Measurements from ENCODE around the gene ZNF189.

Gene ZNF189

DNA sequence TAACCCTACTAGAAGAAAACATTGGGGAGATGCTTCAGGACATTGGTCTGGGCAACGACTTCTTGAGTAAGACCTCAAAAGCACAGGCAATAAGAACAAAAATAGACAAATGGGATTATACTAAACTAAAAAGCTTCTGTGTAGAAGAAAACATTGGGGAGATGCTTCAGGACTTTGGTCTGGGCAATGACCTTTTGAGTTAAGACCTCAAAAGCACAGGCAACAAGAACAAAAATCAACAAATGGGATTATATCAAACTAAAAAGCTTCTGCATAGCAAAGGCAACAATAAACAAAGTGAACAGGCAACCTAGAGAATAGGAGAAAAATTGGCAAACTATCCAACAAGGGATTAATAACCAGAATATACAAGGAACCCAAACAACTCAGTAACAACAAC, 4.0 kb upstream of the ZNF189 start:
- Histone ChIP-seq H3K27me3 (ENCODE audit: control insufficient read depth in 5 of 5, insufficient read depth in 4 of 5, low read length in 5 of 5) (no peaks in the 10 kb centered on the region), H3K4me1 (ENCODE audit: control insufficient read depth in 5 of 5, insufficient read depth in 5 of 5, low read length in 5 of 5) (peaks cover 3 to 22% (median 19%) of the 10 kb centered on the region in 5 donors), H3K27ac (ENCODE audit: low read depth, low read length) (no peak overlapping the region), H3K36me3 (ENCODE audit: control insufficient read depth in 5 of 5, insufficient read depth in 5 of 5, low read length in 5 of 5) (peaks cover 8 to 21% (median 11%) of the 10 kb centered on the region in 5 donors), H3K4me3 (ENCODE audit: low read depth in 1 of 5, low read length in 5 of 5) (no peak overlapping the region), H3K9ac (ENCODE audit: low read length in 5 of 5) (no peak overlapping the region), H3K9me3 (ENCODE audit: control insufficient read depth in 5 of 5, low read length in 5 of 5) (peaks cover 0 to 6% (median 3%) of the 10 kb centered on the region in 5 donors)

DNA sequence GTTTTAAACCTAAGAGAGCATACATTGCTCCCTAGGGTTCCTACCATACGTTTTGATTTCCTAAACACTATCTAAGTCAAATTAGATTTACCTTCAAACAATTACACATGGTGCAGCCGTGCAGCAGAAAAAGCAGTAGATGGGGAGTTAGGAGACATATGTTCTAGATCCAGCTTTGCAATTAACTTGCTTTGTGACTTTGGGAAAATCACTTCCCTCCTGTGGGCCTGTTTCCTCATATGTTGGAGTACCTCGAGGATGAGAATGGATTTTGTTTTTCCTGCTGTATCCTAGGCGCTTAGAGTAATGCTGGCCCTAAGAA, 944 bp upstream of the ZNF189 start:
- H3K27ac ChIP-seq (ENCODE audit: low read depth, low read length) = peak overlapping the region; percentile 93
- peaks cover 25 to 28% (median 27%) of the 10 kb centered on the region in 5 donors for H3K36me3 ChIP-seq (ENCODE audit: control insufficient read depth in 5 of 5, insufficient read depth in 5 of 5, low read length in 5 of 5)
- H3K4me1 ChIP-seq (ENCODE audit: control insufficient read depth in 5 of 5, insufficient read depth in 5 of 5, low read length in 5 of 5) = peaks cover 6 to 34% (median 31%) of the 10 kb centered on the region in 5 donors
- H3K4me3 ChIP-seq (ENCODE audit: low read depth in 1 of 5, low read length in 5 of 5) = peak overlapping the region; percentile 73 to 99 (median 91)
- H3K9me3 ChIP-seq (ENCODE audit: control insufficient read depth in 5 of 5, low read length in 5 of 5) = peaks cover 0 to 7% (median 3%) of the 10 kb centered on the region in 5 donors
- H3K27me3 ChIP-seq (ENCODE audit: control insufficient read depth in 5 of 5, insufficient read depth in 4 of 5, low read length in 5 of 5) = no peaks in the 10 kb centered on the region
- H3K9ac ChIP-seq (ENCODE audit: low read length in 5 of 5) = peak overlapping the region; percentile 71 to 91 (median 87)

DNA sequence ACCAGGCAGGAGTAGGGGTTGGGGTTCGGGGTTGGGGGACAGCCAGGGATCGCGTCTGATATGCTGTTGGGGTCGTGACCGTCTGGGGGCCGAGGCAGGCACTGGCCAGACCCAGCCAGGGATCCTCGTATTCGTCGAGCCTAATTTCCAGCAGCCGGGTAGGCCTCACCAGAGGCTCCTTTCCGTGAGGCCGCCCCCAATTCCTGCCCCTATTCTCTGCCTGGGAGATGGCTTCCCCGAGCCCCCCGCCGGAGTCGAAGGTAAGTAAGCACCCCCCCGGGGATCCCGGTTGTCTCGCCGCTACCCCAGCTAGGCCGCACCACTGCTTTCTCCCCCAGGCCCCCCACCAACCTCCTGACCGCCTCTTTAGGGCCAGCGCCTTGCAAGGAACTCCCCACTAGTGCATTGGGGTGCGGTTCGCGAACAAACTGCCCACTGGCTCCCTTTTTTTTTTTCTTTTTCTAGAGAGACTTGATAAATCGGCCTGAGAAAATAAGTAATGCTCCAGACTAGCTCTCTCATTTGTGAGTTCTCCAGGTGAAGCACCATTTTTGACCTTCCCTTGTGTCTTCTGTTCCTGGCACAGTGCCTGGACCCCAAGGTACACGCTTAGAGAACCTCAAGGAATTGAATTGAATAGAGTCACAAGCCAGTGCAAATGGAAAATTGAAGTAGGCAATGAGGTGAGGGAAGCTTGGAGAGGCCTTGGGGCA, 435 bp downstream of the ZNF189 start:
- H3K36me3 ChIP-seq (ENCODE audit: control insufficient read depth in 5 of 5, insufficient read depth in 5 of 5, low read length in 5 of 5) = peaks cover 36 to 42% (median 40%) of the 10 kb centered on the region in 5 donors
- H3K27me3 ChIP-seq (ENCODE audit: control insufficient read depth in 5 of 5, insufficient read depth in 4 of 5, low read length in 5 of 5) = no peaks in the 10 kb centered on the region
- H3K4me3 ChIP-seq (ENCODE audit: low read depth in 1 of 5, low read length in 5 of 5) = peak overlapping the region; percentile 73 to 93 (median 86)
- peak overlapping the region; percentile 83 to 98 (median 96) for H3K9ac ChIP-seq (ENCODE audit: low read length in 5 of 5)
- H3K4me1 ChIP-seq (ENCODE audit: control insufficient read depth in 5 of 5, insufficient read depth in 5 of 5, low read length in 5 of 5) = peaks cover 6 to 34% (median 31%) of the 10 kb centered on the region in 5 donors
- H3K9me3 ChIP-seq (ENCODE audit: control insufficient read depth in 5 of 5, low read length in 5 of 5) = peaks cover 9 to 15% (median 11%) of the 10 kb centered on the region in 5 donors
- H3K27ac ChIP-seq (ENCODE audit: low read depth, low read length) = peak overlapping the region; percentile 92

DNA sequence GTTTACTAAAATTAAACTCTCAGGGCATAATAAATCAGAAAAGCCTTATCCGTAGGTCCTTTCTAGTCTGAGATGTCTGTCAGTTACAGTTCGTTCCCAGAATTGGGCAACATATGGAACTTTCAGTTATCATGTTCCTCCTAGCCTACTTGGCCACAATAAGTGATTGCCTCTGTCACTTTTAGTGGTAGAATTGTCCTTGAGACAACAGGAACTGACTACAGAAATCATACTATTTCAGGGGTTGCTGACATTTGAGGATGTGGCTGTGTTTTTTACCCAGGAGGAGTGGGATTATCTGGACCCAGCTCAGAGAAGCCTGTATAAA, 956 bp downstream of the ZNF189 start:
- Histone ChIP-seq H3K27me3 (ENCODE audit: control insufficient read depth in 5 of 5, insufficient read depth in 4 of 5, low read length in 5 of 5) (no peaks in the 10 kb centered on the region), H3K27ac (ENCODE audit: low read depth, low read length) (peak overlapping the region; percentile 92), H3K4me1 (ENCODE audit: control insufficient read depth in 5 of 5, insufficient read depth in 5 of 5, low read length in 5 of 5) (peaks cover 6 to 34% (median 31%) of the 10 kb centered on the region in 5 donors), H3K36me3 (ENCODE audit: control insufficient read depth in 5 of 5, insufficient read depth in 5 of 5, low read length in 5 of 5) (peaks cover 41 to 47% (median 43%) of the 10 kb centered on the region in 5 donors), H3K9me3 (ENCODE audit: control insufficient read depth in 5 of 5, low read length in 5 of 5) (peaks cover 9 to 19% (median 11%) of the 10 kb centered on the region in 5 donors), H3K9ac (ENCODE audit: low read length in 5 of 5) (peak overlapping the region; percentile 83 to 98 (median 96)), H3K4me3 (ENCODE audit: low read depth in 1 of 5, low read length in 5 of 5) (peak overlapping the region; percentile 73 to 93 (median 86))

DNA sequence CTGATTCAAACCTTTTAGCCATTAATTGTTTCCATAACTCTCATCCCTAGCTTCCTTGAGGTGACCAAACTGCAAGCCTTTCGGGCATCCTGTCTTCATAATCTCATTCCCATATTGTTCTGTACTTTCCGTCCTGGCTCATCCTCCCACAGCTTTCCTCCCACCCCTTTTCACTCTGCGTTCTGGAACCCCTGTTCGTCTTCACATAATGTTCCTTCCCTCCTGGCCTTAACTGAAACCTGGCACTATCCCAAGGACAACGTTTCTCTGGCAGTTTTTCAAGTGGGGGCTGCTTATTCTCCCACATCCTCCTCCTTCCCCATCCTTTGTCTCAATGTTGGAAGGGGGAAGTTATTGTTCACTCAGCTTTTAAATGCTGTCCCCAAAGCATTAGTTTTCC, 1.5 kb downstream of the ZNF189 start:
- Histone ChIP-seq H3K27ac (ENCODE audit: low read depth, low read length) (peak overlapping the region; percentile 92), H3K9ac (ENCODE audit: low read length in 5 of 5) (peak overlapping the region; percentile 22 to 98 (median 96)), H3K9me3 (ENCODE audit: control insufficient read depth in 5 of 5, low read length in 5 of 5) (peaks cover 11 to 22% (median 15%) of the 10 kb centered on the region in 5 donors), H3K4me3 (ENCODE audit: low read depth in 1 of 5, low read length in 5 of 5) (peak overlapping the region; percentile 73 to 93 (median 86)), H3K4me1 (ENCODE audit: control insufficient read depth in 5 of 5, insufficient read depth in 5 of 5, low read length in 5 of 5) (peaks cover 6 to 34% (median 31%) of the 10 kb centered on the region in 5 donors), H3K27me3 (ENCODE audit: control insufficient read depth in 5 of 5, insufficient read depth in 4 of 5, low read length in 5 of 5) (no peaks in the 10 kb centered on the region), H3K36me3 (ENCODE audit: control insufficient read depth in 5 of 5, insufficient read depth in 5 of 5, low read length in 5 of 5) (peaks cover 47 to 52% (median 48%) of the 10 kb centered on the region in 5 donors)

DNA sequence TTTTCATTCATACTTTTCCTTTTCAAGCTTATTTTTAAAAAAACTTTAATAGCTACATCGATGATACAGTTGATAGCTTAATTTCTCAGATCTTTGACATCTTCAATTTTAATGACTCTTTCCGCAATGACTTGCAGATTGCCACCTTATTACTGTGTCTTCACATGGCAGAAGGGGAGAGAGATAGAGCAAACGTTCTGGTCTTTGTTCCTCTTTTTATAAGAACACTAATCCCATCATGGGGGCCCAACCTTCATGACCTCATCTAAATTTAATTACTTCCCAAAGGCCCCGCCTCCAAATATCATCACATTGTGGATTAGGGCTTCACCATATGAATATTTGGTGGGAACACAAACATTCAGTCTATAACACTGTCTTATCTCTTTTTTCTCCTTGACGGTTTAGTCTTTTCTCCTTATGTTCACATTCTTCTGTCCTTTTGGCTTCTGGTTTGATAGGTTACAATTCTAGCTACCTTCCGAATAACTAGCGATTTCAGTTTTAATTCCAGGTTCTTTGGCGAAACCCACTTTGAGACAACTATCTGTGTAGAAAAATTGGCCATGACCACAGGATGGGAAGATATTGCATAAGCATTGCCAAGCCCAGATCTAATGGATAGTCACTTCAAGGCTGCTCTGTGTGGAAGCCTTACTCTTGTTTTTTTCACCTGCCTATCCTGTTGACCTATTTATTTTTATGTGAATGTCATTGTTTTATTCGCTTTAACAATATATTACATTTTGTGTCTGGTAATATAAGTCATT, 5.0 kb downstream of the ZNF189 start:
- H3K4me3 ChIP-seq (ENCODE audit: low read depth in 1 of 5, low read length in 5 of 5) = peak overlapping the region in 4 of 5 donors; percentile 1 to 32 (median 12)
- peaks cover 9 to 23% (median 17%) of the 10 kb centered on the region in 5 donors for H3K4me1 ChIP-seq (ENCODE audit: control insufficient read depth in 5 of 5, insufficient read depth in 5 of 5, low read length in 5 of 5)
- H3K9me3 ChIP-seq (ENCODE audit: control insufficient read depth in 5 of 5, low read length in 5 of 5) = peaks cover 32 to 57% (median 49%) of the 10 kb centered on the region in 5 donors
- H3K9ac ChIP-seq (ENCODE audit: low read length in 5 of 5) = no peak overlapping the region
- peaks cover 76 to 86% (median 81%) of the 10 kb centered on the region in 5 donors for H3K36me3 ChIP-seq (ENCODE audit: control insufficient read depth in 5 of 5, insufficient read depth in 5 of 5, low read length in 5 of 5)
- H3K27ac ChIP-seq (ENCODE audit: low read depth, low read length) = no peak overlapping the region
- peaks cover 0 to 2% (median 0%) of the 10 kb centered on the region in 5 donors for H3K27me3 ChIP-seq (ENCODE audit: control insufficient read depth in 5 of 5, insufficient read depth in 4 of 5, low read length in 5 of 5)

DNA sequence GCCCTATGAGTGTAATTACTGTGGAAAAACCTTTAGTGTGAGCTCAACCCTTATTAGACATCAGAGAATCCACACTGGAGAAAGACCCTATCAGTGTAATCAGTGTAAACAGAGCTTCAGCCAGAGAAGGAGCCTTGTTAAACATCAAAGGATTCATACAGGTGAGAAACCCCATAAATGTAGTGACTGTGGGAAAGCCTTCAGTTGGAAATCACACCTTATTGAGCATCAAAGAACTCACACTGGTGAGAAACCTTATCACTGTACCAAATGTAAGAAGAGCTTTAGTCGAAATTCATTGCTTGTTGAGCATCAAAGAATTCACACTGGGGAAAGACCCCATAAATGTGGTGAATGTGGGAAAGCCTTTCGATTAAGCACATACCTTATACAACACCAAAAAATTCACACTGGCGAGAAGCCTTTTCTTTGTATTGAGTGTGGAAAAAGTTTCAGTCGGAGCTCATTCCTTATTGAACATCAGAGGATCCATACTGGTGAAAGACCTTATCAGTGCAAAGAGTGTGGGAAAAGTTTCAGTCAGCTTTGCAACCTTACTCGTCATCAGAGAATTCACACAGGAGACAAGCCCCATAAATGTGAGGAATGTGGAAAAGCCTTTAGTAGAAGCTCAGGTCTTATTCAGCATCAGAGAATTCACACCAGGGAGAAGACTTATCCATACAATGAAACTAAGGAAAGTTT, 9.9 kb downstream of the ZNF189 start:
- Histone ChIP-seq H3K4me3 (ENCODE audit: low read depth in 1 of 5, low read length in 5 of 5) (peak overlapping the region; percentile 6 to 61 (median 41)), H3K27ac (ENCODE audit: low read depth, low read length) (no peak overlapping the region), H3K9ac (ENCODE audit: low read length in 5 of 5) (peak overlapping the region in 1 of 5 donors; percentile 12), H3K27me3 (ENCODE audit: control insufficient read depth in 5 of 5, insufficient read depth in 4 of 5, low read length in 5 of 5) (peaks cover 0 to 4% (median 0%) of the 10 kb centered on the region in 5 donors), H3K4me1 (ENCODE audit: control insufficient read depth in 5 of 5, insufficient read depth in 5 of 5, low read length in 5 of 5) (peaks cover 0 to 9% (median 0%) of the 10 kb centered on the region in 5 donors), H3K9me3 (ENCODE audit: control insufficient read depth in 5 of 5, low read length in 5 of 5) (peaks cover 59 to 91% (median 86%) of the 10 kb centered on the region in 5 donors), H3K36me3 (ENCODE audit: control insufficient read depth in 5 of 5, insufficient read depth in 5 of 5, low read length in 5 of 5) (peaks cover 47 to 61% (median 58%) of the 10 kb centered on the region in 5 donors)

DNA sequence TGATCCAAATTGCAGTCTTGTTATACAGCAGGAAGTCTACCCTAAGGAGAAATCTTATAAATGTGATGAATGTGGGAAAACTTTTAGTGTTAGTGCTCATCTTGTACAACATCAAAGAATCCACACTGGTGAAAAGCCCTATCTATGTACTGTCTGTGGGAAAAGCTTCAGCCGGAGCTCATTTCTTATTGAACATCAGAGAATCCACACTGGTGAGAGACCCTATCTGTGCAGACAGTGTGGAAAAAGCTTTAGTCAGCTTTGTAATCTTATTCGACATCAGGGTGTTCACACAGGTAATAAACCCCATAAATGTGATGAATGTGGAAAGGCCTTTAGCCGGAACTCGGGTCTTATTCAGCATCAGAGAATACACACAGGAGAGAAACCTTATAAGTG, 10.4 kb downstream of the ZNF189 start:
- H3K9me3 ChIP-seq (ENCODE audit: control insufficient read depth in 5 of 5, low read length in 5 of 5) = peaks cover 57 to 90% (median 85%) of the 10 kb centered on the region in 5 donors
- H3K4me3 ChIP-seq (ENCODE audit: low read depth in 1 of 5, low read length in 5 of 5) = peak overlapping the region; percentile 6 to 61 (median 41)
- peaks cover 41 to 56% (median 53%) of the 10 kb centered on the region in 5 donors for H3K36me3 ChIP-seq (ENCODE audit: control insufficient read depth in 5 of 5, insufficient read depth in 5 of 5, low read length in 5 of 5)

DNA sequence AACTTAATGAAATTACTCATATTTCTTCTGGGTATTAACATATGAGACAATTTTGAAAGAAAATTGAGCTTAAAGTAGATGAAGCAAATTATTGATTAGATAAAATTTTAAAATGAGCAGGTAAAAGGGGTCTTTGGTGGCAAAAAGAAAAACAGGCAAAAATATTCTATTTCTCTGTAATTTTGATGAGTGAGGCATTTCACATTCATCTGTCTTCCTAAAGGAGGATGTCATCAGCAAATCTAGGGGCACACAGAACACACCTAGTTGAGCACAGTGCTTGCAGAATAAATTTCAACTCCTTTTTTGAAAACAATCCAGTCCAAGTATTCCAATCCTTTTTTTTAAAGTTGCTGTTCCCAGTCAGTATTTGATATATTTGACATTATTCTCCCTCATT, 16.2 kb downstream of the ZNF189 start:
- H3K27me3 ChIP-seq (ENCODE audit: control insufficient read depth in 5 of 5, insufficient read depth in 4 of 5, low read length in 5 of 5) = no peaks in the 10 kb centered on the region
- H3K9me3 ChIP-seq (ENCODE audit: control insufficient read depth in 5 of 5, low read length in 5 of 5) = peaks cover 34 to 78% (median 70%) of the 10 kb centered on the region in 5 donors
- no peak overlapping the region for H3K27ac ChIP-seq (ENCODE audit: low read depth, low read length)
- H3K36me3 ChIP-seq (ENCODE audit: control insufficient read depth in 5 of 5, insufficient read depth in 5 of 5, low read length in 5 of 5) = peaks cover 0 to 9% (median 0%) of the 10 kb centered on the region in 5 donors
- H3K4me1 ChIP-seq (ENCODE audit: control insufficient read depth in 5 of 5, insufficient read depth in 5 of 5, low read length in 5 of 5) = no peaks in the 10 kb centered on the region
- H3K4me3 ChIP-seq (ENCODE audit: low read depth in 1 of 5, low read length in 5 of 5) = no peak overlapping the region
- no peak overlapping the region for H3K9ac ChIP-seq (ENCODE audit: low read length in 5 of 5)

More for the DNA sequence above, 10.4 kb downstream of the ZNF189 start:
- no peak overlapping the region for H3K27ac ChIP-seq (ENCODE audit: low read depth, low read length)
- H3K27me3 ChIP-seq (ENCODE audit: control insufficient read depth in 5 of 5, insufficient read depth in 4 of 5, low read length in 5 of 5) = peaks cover 0 to 4% (median 0%) of the 10 kb centered on the region in 5 donors
- H3K9ac ChIP-seq (ENCODE audit: low read length in 5 of 5) = no peak overlapping the region
- H3K4me1 ChIP-seq (ENCODE audit: control insufficient read depth in 5 of 5, insufficient read depth in 5 of 5, low read length in 5 of 5) = peaks cover 0 to 9% (median 0%) of the 10 kb centered on the region in 5 donors

Measured in subcutaneous abdominal adipose tissue (tissue), 5 donors.